ENCODE measurements around the gene TSPAN15.

The TSPAN15 gene

DNA sequence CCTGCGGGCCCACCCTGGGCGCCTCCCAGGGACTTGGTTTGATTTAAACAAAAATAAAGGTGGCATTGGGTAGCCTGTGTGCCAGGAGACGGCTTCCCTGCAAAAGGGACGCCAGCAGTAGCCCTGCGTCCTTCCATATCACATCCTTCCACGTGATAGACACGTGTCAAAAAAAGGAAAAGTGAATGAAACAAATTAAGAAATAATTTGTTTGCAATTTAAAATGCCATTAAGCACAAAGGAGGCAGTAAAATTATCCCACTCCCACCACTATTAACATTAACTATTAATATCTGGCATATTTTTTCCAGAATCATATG lies 42.1 kb upstream of the TSPAN15 start:
- no CpG with 5 or more reads among the region's 7 CpGs for WGBS, 2 experiments (ENCODE audit: insufficient coverage in 2 of 2)
- Histone ChIP-seq H3K9me3 (ENCODE audit: control insufficient read depth, low read length) (no peaks in the 10 kb centered on the region), H3K36me3 (ENCODE audit: control insufficient read depth, insufficient read depth, low read length) (peaks cover 5% of the 10 kb centered on the region), H3K4me3 (ENCODE audit: extremely low read depth, insufficient read depth, low read length, poor library complexity, severe bottlenecking) (no peak overlapping the region), H3K4me1 (ENCODE audit: control insufficient read depth, insufficient read depth, low read length, poor library complexity, severe bottlenecking) (peaks cover 7% of the 10 kb centered on the region), H3K27ac (ENCODE audit: low read depth, low read length, severe bottlenecking) (no peak overlapping the region)

GRCh38 chr10:69409968-69410367 lies 41.3 kb upstream of the TSPAN15 start:
- Histone ChIP-seq H3K4me1 (ENCODE audit: control insufficient read depth, insufficient read depth, low read length, poor library complexity, severe bottlenecking) (peaks cover 7% of the 10 kb centered on the region), H3K36me3 (ENCODE audit: control insufficient read depth, insufficient read depth, low read length) (no peaks in the 10 kb centered on the region), H3K4me3 (ENCODE audit: extremely low read depth, insufficient read depth, low read length, poor library complexity, severe bottlenecking) (no peak overlapping the region), H3K9me3 (ENCODE audit: control insufficient read depth, low read length) (no peaks in the 10 kb centered on the region), H3K27ac (ENCODE audit: low read depth, low read length, severe bottlenecking) (no peak overlapping the region)
- 76 to 94% methylated on average over 6 of the region's 6 CpGs for WGBS, 2 experiments (ENCODE audit: insufficient coverage in 2 of 2)

GRCh38 chr10:69410487-69410886 lies 40.8 kb upstream of the TSPAN15 start:
- no peak overlapping the region for H3K4me3 ChIP-seq (ENCODE audit: extremely low read depth, insufficient read depth, low read length, poor library complexity, severe bottlenecking)
- no peaks in the 10 kb centered on the region for H3K36me3 ChIP-seq (ENCODE audit: control insufficient read depth, insufficient read depth, low read length)
- no peak overlapping the region for H3K27ac ChIP-seq (ENCODE audit: low read depth, low read length, severe bottlenecking)
- H3K4me1 ChIP-seq (ENCODE audit: control insufficient read depth, insufficient read depth, low read length, poor library complexity, severe bottlenecking), result peaks cover 7% of the 10 kb centered on the region
- 91 to 96% methylated on average over 9 of the region's 10 CpGs for WGBS, 2 experiments (ENCODE audit: insufficient coverage in 2 of 2)
- no peaks in the 10 kb centered on the region for H3K9me3 ChIP-seq (ENCODE audit: control insufficient read depth, low read length)

- Histone ChIP-seq H3K36me3 (ENCODE audit: control insufficient read depth, insufficient read depth, low read length) (no peaks in the 10 kb centered on the region), H3K4me1 (ENCODE audit: control insufficient read depth, insufficient read depth, low read length, poor library complexity, severe bottlenecking) (peaks cover 3% of the 10 kb centered on the region), H3K4me3 (ENCODE audit: extremely low read depth, insufficient read depth, low read length, poor library complexity, severe bottlenecking) (no peak overlapping the region), H3K27ac (ENCODE audit: low read depth, low read length, severe bottlenecking) (peak overlapping the region; percentile 16), H3K9me3 (ENCODE audit: control insufficient read depth, low read length) (no peaks in the 10 kb centered on the region)
- WGBS, 2 experiments (ENCODE audit: insufficient coverage in 2 of 2), result 60 to 73% methylated on average over 1 of the region's 4 CpGs
Observed at GRCh38 chr10:69411476-69411875, 39.8 kb upstream of the TSPAN15 start.

DNA sequence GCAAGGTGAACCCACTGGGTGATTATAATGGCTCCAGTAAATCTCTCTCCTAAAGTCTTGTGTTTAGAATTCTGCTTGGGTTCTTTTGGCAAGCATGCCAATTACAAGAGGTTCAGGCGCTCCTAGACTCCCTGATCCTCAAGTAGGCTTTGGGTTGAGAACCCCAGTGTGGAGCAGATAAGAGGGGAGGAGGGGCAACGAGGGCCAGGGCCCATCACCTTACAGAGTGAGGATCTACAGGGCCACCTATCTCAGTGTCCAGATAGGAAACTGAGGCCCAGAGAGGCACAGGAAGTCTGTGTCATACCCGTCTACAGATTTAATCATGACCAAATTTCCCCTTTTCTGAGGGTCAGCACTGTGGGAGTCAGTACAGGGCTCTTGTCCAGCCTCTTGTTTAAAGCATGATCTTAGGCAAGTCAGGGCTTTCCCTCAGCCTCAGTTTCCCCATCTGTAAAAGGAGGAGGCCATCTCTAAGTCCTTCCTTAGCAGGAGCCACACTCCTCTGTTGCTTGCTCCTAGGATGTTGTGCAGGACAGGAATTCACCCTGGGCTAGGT lies 39.0 kb upstream of the TSPAN15 start:
- 86 to 89% methylated on average over 2 to 3 of the region's 3 CpGs for WGBS, 2 experiments (ENCODE audit: insufficient coverage in 2 of 2)
- Histone ChIP-seq H3K4me3 (ENCODE audit: extremely low read depth, insufficient read depth, low read length, poor library complexity, severe bottlenecking) (no peak overlapping the region), H3K9me3 (ENCODE audit: control insufficient read depth, low read length) (no peaks in the 10 kb centered on the region), H3K36me3 (ENCODE audit: control insufficient read depth, insufficient read depth, low read length) (no peaks in the 10 kb centered on the region), H3K4me1 (ENCODE audit: control insufficient read depth, insufficient read depth, low read length, poor library complexity, severe bottlenecking) (peaks cover 3% of the 10 kb centered on the region), H3K27ac (ENCODE audit: low read depth, low read length, severe bottlenecking) (no peak overlapping the region)

DNA sequence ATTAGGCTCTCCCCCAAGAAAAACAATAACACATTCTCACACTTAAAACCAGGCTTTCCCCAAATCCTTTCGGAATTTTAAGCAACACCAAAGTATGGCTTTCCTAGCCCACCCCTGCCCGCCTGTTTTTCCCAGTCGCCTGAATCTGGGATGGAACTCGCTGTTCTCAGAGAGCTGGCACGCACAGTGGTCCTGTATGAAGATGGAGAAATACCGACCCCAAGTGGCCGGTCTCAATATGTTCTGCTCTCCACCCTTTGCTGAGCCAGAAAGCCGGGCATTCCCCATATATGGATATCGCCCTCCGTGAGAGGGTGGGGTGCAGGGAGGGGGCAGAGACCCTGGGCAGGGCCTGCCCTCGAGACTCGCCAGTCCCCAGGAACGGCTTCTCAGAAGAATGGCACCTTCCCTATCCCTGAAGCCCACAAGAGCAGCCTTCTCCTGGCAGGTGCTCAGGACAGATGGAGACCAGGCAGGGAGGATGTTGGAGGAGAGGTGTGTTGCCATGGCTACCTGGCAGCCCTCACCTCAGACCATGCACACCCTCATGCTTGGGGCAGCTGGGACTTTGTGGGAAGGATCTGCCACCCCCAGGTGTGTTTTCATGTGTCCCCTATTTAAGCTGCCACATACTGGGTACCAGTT lies 37.9 kb upstream of the TSPAN15 start:
- H3K36me3 ChIP-seq (ENCODE audit: control insufficient read depth, insufficient read depth, low read length), result no peaks in the 10 kb centered on the region
- no peaks in the 10 kb centered on the region for H3K4me1 ChIP-seq (ENCODE audit: control insufficient read depth, insufficient read depth, low read length, poor library complexity, severe bottlenecking)
- no peak overlapping the region for H3K27ac ChIP-seq (ENCODE audit: low read depth, low read length, severe bottlenecking)
- H3K4me3 ChIP-seq (ENCODE audit: extremely low read depth, insufficient read depth, low read length, poor library complexity, severe bottlenecking), result no peak overlapping the region
- no peaks in the 10 kb centered on the region for H3K9me3 ChIP-seq (ENCODE audit: control insufficient read depth, low read length)
- 0 to 14% methylated on average over 2 to 3 of the region's 13 CpGs for WGBS, 2 experiments (ENCODE audit: insufficient coverage in 2 of 2)

DNA sequence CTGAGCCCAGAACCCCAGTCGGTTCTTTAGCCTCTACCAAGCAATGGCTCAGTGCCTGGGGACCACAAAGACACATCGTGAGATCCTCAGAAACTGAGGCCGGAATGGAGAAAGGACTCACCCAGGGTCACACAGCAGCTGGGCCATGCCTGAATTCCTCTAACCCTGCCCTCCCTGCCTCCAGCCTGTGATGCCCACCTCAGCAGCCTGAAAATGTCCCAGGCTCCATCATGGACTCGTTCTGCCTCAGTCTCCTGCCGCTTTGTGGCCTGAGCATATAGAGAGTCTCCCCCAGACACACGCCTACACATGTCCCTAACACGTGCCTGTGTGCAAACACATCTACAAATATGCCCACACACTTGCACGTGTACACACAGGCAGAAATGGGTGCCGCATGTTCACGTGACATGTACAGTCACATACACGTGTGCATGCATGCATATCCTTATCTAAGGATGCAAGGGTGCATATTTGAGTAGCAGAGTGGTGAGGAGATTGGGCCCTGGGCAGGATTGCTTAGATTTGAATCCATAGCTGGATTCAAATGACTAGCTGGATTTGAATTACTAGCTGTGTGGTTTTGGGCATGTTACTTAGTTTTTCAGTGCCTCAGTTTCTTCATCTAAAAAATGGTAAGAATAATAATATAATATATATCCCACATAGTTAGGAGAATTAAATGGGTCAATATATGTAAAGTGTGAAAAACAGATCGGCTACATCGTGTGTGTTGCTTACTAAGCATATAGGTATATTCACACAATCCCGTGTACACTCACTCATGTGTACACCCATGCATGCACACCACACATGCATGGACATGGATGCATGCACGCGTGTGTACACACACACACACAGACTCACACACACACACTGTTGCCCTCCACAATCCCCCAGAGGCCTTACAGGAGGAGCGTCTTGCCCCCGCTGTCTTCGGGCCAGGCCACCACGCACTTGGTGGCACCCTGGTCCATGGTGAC lies 36.9 kb upstream of the TSPAN15 start:
- no peaks in the 10 kb centered on the region for H3K4me1 ChIP-seq (ENCODE audit: control insufficient read depth, insufficient read depth, low read length, poor library complexity, severe bottlenecking)
- H3K27ac ChIP-seq (ENCODE audit: low read depth, low read length, severe bottlenecking), result no peak overlapping the region
- no peaks in the 10 kb centered on the region for H3K9me3 ChIP-seq (ENCODE audit: control insufficient read depth, low read length)
- 93 to 94% methylated on average over 12 to 18 of the region's 20 CpGs for WGBS, 2 experiments (ENCODE audit: insufficient coverage in 2 of 2)
- no peak overlapping the region for H3K4me3 ChIP-seq (ENCODE audit: extremely low read depth, insufficient read depth, low read length, poor library complexity, severe bottlenecking)
- no peaks in the 10 kb centered on the region for H3K36me3 ChIP-seq (ENCODE audit: control insufficient read depth, insufficient read depth, low read length)

DNA sequence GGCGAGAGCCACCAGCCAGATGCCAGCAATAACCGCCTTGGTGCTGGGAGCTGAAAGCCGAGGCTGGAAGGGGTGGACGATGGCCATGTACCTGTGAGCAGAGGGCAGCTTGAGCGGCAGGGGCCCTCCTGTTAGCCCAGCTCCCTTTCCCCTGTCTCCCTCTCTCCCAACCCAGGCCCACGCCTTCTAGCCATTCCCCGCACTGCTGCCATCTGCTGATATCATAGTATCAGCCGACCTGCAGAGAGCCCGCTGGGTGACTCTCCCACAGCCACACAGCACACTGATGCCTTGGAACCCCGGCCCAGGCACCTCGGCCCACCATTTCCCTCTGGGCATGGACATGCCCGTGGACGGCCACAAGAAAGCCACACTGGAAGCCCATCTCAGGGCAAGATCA lies 36.2 kb upstream of the TSPAN15 start:
- Histone ChIP-seq H3K36me3 (ENCODE audit: control insufficient read depth, insufficient read depth, low read length) (no peaks in the 10 kb centered on the region), H3K27ac (ENCODE audit: low read depth, low read length, severe bottlenecking) (no peak overlapping the region), H3K4me1 (ENCODE audit: control insufficient read depth, insufficient read depth, low read length, poor library complexity, severe bottlenecking) (no peaks in the 10 kb centered on the region), H3K4me3 (ENCODE audit: extremely low read depth, insufficient read depth, low read length, poor library complexity, severe bottlenecking) (no peak overlapping the region), H3K9me3 (ENCODE audit: control insufficient read depth, low read length) (no peaks in the 10 kb centered on the region)
- 85 to 91% methylated on average over 10 to 11 of the region's 13 CpGs for WGBS, 2 experiments (ENCODE audit: insufficient coverage in 2 of 2)

DNA sequence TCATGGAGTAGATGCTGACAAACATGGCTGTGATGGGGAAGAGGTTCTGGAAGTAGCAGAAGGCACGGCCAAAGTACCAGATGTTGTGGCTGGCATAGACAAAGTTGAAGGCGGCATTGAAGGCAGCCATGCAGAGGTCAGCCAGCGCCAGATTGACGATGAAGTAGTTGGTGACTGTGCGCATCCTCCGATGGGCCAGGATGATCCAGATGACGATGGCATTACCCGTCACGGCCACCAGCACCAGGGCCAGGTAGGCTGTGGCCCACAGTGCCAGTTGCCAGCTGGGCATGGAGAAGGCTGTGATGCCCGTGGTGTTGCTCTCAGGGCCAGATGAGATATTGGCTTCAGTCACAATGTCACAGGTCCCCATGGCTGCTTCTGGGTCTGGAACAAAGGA lies 35.3 kb upstream of the TSPAN15 start:
- H3K36me3 ChIP-seq (ENCODE audit: control insufficient read depth, insufficient read depth, low read length), result no peaks in the 10 kb centered on the region
- H3K4me3 ChIP-seq (ENCODE audit: extremely low read depth, insufficient read depth, low read length, poor library complexity, severe bottlenecking), result no peak overlapping the region
- WGBS, 2 experiments (ENCODE audit: insufficient coverage in 2 of 2), result 95 to 96% methylated on average over 9 to 10 of the region's 10 CpGs
- H3K9me3 ChIP-seq (ENCODE audit: control insufficient read depth, low read length), result no peaks in the 10 kb centered on the region
- no peak overlapping the region for H3K27ac ChIP-seq (ENCODE audit: low read depth, low read length, severe bottlenecking)
- H3K4me1 ChIP-seq (ENCODE audit: control insufficient read depth, insufficient read depth, low read length, poor library complexity, severe bottlenecking), result no peaks in the 10 kb centered on the region

DNA sequence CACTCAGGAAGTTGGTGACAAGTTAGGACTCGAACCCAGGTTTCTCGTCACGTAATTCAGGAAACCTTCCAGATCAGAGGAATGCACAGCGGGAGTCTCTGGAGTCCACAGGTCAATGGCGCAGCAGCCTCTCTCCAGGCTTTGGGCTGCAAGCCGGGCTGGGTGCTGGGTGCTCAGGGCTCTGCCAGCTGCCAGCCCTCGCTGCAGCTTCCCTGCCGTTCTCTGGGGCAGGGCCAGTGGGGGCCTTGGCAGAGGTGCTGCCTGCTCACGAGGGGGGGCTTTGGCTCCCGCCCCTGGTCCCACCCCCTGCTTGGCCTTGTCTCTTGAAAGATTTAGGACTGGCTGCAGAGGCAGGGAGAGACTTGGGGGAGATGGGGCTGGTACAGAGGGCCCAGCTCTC lies 34.6 kb upstream of the TSPAN15 start, which contains the start of gene TACR2:
TSS of gene TACR2 (minus strand) at position 224 of the 400 bp plus-strand sequence. CDS start 595 bp downstream, outside the sequence.
- 86 to 91% methylated on average over 10 of the region's 10 CpGs for WGBS, 2 experiments (ENCODE audit: insufficient coverage in 2 of 2)
- no peaks in the 10 kb centered on the region for H3K36me3 ChIP-seq (ENCODE audit: control insufficient read depth, insufficient read depth, low read length)
- no peaks in the 10 kb centered on the region for H3K4me1 ChIP-seq (ENCODE audit: control insufficient read depth, insufficient read depth, low read length, poor library complexity, severe bottlenecking)
- H3K4me3 ChIP-seq (ENCODE audit: extremely low read depth, insufficient read depth, low read length, poor library complexity, severe bottlenecking), result no peak within 1 kb of the TSS
- H3K27ac ChIP-seq (ENCODE audit: low read depth, low read length, severe bottlenecking), result no peak within 1 kb of the TSS
- H3K9me3 ChIP-seq (ENCODE audit: control insufficient read depth, low read length), result no peaks in the 10 kb centered on the region

All from mesodermal cell (in vitro differentiated cells).